GM18951 (cell line): Measurements from ENCODE around the gene RPRML.
"Not testable (repeated sequence)": the region's sequence is repeated elsewhere in the genome, so short reads cannot be mapped to it uniquely, and the experiment has no call there.

Experiments
- POLR2A ChIP-seq: IDR thresholded peaks from 4 replicates; pipeline ENCODE4 v1.6.1; 2011; ENCODE audit warnings: mild to moderate bottlenecking; ENCODE audit not compliant: insufficient read length, insufficient read depth; ENCODE audit errors: extremely low read depth
- in situ Hi-C: fragments of 300-500 bp; cut with MboI; formaldehyde crosslinking; loops from one replicate; pipeline ENCODE4 v1.12.0; 2022; ENCODE audit warnings: low sequenced_read_pairs, mixed read lengths, inconsistent platforms; ENCODE audit not compliant: unreplicated experiment

Gene RPRML

DNA sequence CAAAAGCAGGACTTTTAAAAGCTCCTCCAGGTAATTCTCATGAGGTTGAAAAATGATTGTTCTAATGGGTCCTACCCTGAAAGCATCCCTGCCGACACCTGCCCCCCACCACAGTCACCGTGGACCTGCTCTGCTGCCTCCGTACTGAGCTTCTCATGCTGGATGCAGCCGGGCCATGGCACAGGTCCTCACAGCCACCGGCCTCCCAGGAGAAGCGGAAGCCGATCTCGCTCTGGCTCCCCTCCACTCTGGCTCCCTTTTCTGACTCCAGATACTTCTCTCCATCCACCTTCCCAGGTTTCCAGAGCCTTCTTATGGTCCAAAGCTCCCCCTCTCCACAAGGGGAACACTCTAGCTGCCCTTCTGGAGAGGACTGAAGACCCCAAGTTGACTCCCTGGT, 10.2 kb downstream of the RPRML start:
- in situ Hi-C loops, result no loop called here
- TF ChIP-seq POLR2A, result no peak

DNA sequence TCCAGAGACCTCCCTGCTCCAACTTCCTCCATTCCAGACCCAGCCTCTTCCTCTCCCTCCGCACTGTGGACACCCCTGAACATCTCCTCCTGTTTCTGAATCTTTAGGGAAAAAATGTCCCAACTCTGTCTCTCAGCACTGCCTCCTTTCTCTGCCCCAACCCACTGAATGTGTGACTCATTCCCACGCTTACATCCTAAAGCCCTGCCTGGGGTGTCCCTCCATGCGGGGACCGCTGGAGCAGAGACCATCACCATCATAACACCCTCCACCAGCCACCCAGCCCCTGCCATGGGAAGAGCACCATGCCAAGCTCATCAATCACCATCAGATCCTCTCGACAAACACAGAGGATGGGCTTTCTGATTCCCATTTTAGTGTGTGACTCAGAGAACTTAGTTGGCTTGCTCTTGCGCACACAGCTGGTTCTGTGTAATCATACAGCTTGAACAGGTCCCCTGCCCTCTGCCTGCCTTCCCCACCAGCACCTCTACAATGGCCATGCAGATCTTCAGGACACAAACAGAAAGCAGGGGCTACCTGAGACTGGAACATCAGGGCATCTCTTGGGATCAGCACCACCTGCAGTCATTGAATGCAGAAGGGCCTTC, 10.7 kb downstream of the RPRML start:
- no peak for TF ChIP-seq POLR2A
- in situ Hi-C loops, result no loop called here

DNA sequence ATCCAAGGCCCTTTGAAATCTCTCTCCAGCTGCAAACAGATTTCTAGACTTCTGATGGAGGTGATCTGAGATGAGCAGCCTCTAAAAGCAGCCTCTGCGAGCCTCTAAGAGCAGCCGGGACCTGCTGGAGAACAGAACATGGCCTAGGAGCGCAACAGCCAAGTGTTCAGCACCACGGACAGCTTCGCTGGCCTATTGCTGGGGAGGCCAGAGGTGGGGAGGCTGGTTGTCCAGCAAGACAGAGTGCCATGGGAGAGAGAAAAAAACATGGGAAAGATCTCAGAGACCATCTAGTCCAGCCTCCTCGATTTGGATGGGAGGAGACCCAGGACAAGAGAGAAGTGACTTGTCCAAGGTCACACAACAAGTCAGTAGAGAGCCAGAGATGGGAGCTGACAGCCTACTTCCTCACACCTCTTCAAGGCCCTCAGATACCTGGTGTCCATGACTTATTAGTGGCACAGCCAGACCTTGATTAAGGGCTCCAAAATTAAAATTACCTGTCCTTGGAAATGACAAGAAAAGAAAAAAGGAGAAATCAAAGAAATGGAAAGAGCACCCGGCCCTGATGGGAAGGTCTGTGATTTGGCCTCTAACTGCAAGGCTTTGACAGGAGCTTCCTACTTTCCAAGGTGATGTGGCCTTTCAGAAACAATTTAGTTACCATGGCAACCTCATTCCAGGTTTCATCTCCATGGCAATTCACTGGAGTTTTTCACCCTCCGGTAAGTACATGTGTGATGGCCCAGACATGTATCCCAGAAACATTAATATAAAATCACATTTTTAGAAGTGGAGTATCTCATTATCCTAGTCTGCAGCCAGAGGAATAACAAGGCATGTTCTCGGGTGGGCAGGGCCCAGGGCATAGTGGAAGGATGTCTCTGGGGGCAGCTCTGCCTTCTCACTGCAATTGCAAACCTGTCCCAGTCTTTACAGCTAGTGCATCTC, 14.5 kb downstream of the RPRML start:
- in situ Hi-C loops, result no loop called here
- TF ChIP-seq POLR2A, result no peak

DNA sequence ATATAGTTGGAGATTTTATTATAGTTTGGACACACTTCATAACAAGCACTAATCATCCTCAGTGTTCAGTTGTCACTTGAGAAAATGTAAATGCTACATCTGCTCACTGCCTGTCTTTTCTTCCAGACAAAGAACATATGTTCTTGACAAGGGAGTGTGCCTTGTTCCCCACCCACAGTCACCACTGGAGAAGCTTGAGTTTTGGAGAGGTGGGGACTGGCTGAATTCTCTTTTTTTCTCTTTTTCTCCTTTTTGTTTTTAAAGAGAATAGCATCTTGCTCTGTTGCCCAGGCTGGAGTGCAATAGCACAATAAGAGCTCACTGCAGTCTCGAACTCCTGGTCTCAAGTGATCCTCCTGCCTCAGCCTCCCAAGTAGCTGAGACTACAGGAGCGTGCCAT, 15.5 kb downstream of the RPRML start:
- in situ Hi-C loops, result no loop called here
- TF ChIP-seq POLR2A, result no peak

DNA sequence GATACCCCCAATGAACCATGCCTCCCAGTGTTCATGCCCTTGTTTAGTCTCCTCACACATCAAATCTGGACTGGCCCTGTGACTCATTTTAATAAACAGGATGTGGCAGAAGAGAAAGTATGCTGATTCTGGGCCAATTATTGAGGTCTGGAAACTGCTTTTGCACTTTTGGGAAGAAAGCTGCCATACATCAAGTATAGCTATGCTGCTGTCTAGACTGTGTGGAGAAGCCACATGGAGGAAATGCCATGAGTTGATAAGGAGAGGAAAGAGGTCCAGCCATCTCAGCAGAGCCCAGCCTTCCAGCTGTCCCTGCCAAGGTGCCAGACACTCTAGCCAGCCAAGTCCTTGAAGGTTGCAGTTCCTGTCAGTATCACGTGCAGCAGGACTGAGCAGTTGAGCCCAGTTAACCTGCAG, 16.7 kb downstream of the RPRML start:
- TF ChIP-seq POLR2A, result no peak
- in situ Hi-C loops, result no loop called here

DNA sequence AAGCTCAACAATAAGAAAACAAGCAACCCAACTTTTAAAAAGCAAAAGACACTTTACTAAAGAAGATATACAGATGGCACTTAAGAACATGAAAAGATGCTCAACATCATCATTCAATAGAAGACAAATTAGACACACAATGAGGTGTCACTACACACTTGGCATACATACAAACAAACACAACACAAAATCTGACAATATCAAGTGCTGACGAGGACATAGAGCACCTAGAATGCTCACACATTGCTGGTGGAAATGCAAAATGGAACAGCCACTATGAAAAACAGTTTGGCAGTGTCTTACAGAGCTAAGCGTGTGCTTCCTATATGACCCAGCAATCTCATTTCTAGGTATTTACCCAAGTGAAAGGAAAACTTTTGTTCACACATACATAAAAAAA, 18.9 kb downstream of the RPRML start:
- in situ Hi-C loops, result no loop called here
- no peak for TF ChIP-seq POLR2A

DNA sequence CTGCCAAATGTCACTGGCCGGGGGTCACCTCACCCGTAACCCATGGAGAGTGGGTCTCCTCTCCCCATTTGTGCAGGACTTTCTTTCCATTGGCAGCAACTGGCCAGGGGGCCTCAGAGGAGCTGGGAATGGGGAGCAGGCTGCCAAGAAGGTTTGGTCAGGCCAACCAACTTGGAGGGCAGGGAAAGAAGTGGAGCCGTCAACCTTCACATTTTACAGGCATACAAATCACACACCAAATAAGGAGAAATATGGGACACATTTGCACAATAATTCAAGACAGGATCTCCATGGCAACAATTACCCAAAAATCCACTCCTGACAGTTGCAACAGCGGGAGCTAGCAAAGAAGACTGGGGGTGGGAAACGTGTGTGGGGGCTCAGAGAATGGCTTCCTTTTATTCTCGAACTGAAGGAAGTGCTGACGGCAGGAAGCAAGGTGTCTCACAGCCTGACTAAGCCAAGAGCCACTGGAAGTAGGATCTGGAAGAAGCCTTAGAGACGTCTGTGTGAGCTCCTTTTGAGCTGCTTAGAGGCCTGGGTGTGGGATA, 20.9 kb downstream of the RPRML start:
- in situ Hi-C loops, result no loop called here
- no peak for TF ChIP-seq POLR2A

DNA sequence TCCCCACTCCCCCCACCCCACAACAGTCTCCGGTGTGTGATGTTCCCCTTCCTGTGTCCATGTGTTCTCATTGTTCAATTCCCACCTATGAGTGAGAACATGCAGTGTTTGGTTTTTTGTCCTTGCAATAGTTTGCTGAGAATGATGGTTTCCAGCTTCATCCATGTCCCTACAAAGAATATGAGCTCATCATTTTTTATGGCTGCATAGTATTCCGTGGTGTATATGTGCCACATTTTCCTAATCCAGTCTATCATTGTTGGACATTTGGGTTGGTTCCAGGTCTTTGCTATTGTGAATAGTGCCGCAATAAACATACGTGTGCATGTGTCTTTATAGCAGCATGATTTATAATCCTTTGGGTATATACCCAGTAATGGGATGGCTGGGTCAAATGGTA, 25.9 kb downstream of the RPRML start:
- in situ Hi-C loops, result not testable (repeated sequence)

DNA sequence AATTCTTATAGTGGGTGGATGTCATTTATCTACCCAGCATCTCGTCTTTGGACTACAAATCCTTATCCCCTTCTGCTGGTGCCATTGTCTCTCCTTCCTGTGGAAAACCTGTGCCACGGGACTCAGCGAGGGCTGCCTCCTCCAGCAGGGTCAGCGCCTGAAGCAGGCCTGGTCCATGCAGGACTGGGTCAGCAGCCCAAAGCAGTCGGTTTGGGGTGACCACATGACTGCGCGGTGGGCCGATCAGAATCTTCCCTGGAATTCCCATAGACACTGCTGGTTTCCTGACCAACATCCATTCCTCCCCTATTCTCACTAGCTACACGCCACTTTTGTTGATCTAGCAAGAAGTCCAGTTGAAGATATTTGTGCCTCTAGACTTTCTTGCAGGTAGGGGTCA, 26.9 kb downstream of the RPRML start:
- TF ChIP-seq POLR2A, result no peak
- in situ Hi-C loops, result no loop called here

DNA sequence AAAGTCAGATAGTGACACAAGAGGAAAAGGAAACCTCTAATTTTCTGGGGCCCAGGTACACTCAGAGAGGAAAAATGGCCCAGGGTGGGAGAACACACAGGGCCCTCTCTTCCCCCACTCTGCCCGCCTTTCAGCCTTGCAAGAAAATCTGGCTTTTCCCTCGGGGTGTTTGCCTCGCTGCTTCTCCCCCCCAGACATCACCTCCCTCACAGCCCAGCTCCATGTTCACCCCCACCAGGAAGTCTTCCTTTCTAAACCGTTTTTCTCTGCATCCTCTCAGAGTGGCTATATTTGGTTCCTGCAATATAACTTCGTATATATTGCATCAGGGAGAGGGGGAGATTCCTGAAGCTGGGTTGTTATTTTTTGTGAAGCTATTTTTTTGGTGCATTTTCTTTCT, 27.3 kb downstream of the RPRML start:
- in situ Hi-C loops, result no loop called here
- TF ChIP-seq POLR2A, result no peak

DNA sequence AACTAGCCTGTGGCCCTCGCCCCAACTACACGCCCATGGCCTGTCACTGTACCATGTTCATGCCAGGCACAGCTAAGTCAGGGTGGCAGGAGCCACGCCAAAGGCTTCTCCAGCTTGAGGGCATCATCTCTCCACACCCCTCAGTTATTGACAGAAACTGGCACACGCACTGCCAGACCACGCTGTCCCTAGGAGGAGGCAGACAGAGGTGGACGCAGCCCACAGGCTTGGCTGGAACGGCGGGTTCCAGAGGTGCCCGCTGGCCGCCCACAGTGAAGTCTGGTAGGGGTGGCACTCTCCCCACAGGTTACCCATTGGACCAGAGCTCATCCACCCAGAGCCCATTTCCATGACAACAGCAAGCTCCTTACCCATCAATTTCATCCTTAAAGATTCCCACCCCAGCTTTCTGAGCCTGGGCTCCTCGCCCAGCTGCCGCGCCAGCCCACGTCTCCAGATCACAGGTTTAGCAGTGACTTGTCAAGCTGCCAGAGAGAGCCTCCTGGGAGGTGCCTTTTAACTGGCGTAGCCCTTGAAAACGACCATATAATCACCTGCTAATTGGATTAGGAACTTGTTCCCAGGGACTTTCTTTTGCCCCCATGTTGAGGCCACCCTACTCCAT, 27.9 kb downstream of the RPRML start:
- in situ Hi-C loops, result no loop called here
- no peak for TF ChIP-seq POLR2A

DNA sequence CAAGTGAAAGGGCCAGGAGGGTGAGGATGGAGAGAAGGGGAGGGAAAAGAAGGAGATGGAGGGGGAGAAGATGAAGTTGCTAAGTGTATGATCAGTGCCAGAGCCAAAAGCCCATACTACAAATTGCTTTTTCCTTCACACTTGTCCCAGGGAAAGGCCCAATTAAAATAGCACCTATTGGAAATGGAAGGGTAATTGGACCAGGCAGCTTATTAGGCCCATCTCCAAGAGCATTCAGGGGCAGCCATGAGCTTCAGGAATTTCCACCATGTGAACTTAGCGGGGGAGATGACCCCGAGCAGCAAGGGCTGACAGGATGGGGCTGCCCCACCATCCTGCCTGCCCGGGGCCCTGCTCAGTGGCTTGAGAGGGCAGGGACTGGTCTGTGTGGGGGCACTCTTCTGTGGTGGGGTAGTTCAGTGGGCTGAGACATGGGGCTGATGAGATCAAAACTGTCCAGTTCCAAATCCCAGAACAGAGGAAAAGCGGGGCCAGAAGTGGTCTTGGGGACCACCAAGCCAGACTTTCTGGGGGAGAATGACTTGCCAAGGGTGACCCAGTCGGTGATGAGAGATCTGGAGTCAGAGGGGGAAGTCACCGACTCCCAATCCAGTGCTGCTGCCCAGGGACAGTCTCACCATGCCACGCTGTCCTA, 28.6 kb downstream of the RPRML start:
- in situ Hi-C loops, result no loop called here
- no peak for TF ChIP-seq POLR2A

DNA sequence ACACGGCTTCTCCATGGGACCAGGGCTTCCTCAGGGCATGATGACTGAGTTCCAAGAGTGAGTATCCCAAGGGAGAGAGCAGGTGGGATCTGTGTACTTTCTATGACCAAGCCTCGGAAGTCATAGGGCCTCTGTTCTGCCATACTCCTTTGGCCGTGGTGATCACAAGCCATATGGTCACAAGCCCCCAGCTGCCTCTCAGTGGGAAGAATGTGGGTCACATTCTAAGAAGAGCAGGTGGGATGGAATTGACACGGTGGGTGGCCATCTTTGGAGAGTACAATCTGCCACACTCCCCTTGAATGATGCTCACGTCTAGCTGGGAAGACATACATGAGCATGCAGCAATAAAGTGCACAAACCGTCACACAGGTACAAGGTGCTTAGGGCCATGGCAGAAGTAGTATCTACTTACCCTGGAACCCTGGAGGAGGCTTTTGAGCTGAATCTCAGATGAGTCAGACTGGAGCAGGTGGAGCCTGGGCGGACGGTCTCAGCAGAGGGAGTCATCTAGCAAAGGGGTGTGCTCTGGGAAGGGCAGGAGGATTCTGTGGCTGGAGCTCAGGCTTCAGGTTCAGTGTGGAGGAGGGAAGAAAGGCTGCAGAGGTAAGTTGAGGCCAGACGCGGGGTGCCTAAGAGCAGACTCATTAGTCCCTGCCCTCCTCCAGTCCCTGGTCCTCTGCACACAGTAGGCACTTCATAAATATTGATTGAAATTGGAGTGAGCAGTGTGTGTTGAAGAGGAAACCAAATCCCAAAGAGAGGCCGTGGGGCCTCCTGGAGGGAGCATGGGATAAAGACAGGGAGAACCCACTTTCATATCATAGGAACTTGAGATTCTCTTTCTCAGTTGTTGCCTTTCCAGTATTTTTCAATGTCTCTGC, 29.5 kb downstream of the RPRML start:
- in situ Hi-C loops, result no loop called here
- no peak for TF ChIP-seq POLR2A

DNA sequence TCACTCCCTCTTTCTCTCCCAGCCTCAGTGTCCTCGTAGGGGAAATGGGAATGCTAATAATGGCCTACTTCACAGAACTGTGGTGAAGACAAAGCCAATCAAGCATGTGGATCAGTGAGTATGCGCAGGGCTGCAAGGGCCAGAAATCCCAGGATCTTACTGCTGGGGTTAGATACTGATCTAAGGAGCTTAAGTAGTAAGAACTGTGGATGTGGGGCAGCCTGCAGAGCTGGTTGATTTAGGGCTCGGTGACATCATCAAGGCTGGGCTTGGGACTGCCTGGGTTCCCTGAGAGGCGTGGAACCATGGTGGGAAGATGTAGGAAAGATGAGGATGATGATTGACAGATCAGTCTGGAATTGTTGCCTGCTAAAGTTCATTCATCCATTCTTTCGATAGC, 30.5 kb downstream of the RPRML start:
- in situ Hi-C loops, result no loop called here

More for the DNA sequence above, 30.5 kb downstream of the RPRML start:
- TF ChIP-seq POLR2A, result no peak
